ENCODE results near the gene NCBP2.
A peak's percentile ranks its signal among the peaks of the same experiment; 100 is the strongest.

NCBP2 gene

GRCh38 chr3:196976941-196977340 is 34.6 kb upstream of the NCBP2 start:
- in situ Hi-C loops (cut with MboI; ENCODE audit: low sequenced_read_pairs, unreplicated experiment): loop anchor here (10.0 to 25.0 kb wide), 2 partner anchors 132 to 535 kb away; no protein-coding TSS in a partner anchor
- no peak for TF ChIP-seq CTCF (IDR thresholded peaks at IDR 0.05; ENCODE audit: borderline replicate concordance, control extremely low read depth, extremely low read depth, insufficient read depth, missing control alignments)

DNA sequence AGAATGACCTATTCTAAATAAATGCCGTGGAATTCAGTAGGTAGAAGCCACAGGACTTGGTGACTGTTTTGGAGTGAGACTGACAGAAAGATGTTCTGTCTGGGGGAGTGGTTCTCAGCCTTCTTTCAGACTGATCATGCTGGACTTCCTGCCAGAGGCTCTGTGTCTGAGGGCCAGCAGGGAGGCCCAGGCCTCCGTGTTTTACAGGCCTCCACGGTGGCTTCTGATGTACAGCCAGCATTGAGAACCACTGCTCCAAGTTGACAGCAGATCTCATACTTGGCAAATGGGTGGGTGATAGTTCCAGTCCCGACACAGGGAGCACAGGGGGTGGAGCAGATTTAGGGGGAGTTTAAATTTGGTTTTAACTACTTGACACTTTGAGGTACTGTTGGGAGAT is 33.0 kb upstream of the NCBP2 start:
- no peak for DNase-seq (ENCODE audit: low spot score)
- TF ChIP-seq CTCF (IDR thresholded peaks at IDR 0.05; ENCODE audit: borderline replicate concordance, control extremely low read depth, extremely low read depth, insufficient read depth, missing control alignments): no peak
- in situ Hi-C loops (cut with MboI; ENCODE audit: low sequenced_read_pairs, unreplicated experiment): loop anchor here (10.0 to 25.0 kb wide), 2 partner anchors 131 to 537 kb away; no protein-coding TSS in a partner anchor

More at GRCh38 chr3:196976941-196977340, 34.6 kb upstream of the NCBP2 start:
- DNase-seq (ENCODE audit: low spot score): no peak

DNA sequence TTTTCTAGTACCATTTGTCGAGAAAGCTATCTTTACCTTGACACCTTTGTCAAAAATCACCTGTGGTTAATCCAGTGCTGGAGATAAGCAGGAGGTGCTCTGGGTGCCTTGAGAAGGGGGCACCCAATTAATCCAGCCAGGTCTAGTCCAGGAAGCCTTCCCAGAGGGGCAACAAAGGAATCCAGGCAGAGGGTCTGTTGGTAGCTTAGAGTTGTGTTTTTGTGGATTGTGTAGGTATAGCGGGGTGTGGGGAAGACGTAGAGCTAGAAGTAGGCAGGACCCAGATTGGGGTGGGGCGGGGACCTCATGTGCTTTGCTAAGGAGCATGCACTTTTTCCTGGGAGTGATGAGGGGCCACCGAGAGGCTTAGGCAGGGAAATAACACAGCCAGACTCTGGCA is 32.3 kb upstream of the NCBP2 start:
- no peak for DNase-seq (ENCODE audit: low spot score)
- TF ChIP-seq CTCF (IDR thresholded peaks at IDR 0.05; ENCODE audit: borderline replicate concordance, control extremely low read depth, extremely low read depth, insufficient read depth, missing control alignments): no peak
- in situ Hi-C loops (cut with MboI; ENCODE audit: low sequenced_read_pairs, unreplicated experiment): loop anchor here (10.0 to 25.0 kb wide), 2 partner anchors 130 to 538 kb away; no protein-coding TSS in a partner anchor

- in situ Hi-C loops (cut with MboI; ENCODE audit: low sequenced_read_pairs, unreplicated experiment): loop anchor here (10.0 kb wide), 1 partner anchor 126 kb away; no protein-coding TSS in a partner anchor
- no peak for DNase-seq (ENCODE audit: low spot score)
- TF ChIP-seq CTCF (IDR thresholded peaks at IDR 0.05; ENCODE audit: borderline replicate concordance, control extremely low read depth, extremely low read depth, insufficient read depth, missing control alignments): no peak
Observed at GRCh38 chr3:196971094-196971698, 28.9 kb upstream of the NCBP2 start.

DNA sequence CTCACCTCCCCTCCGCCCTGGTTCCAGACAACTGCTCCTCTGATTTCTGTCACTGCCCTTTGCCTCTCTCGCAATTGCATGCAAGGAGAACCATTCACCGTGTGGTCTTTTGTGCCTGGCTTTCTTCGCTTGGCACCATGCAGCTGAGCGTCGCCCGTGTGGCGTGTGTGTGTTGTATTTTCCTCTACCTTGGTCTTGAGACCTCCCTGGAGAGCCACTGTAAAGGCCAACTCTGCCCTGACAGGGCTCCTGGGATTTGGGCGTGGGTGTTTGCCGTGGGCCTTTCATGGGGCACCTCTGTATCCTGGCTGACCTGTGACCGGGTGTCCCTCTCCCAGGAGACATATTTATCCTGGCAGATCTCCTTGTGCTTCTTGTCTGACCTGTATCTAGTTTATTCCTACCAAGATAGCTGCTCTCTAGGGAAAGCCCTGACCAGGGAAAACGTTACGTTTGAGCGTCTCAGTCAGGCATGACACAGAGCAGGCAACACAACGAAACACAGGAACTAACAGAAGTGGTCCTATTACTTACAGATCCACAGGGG is 28.3 kb upstream of the NCBP2 start:
- no peak for TF ChIP-seq CTCF (IDR thresholded peaks at IDR 0.05; ENCODE audit: borderline replicate concordance, control extremely low read depth, extremely low read depth, insufficient read depth, missing control alignments)
- no peak for DNase-seq (ENCODE audit: low spot score)
- in situ Hi-C loops (cut with MboI; ENCODE audit: low sequenced_read_pairs, unreplicated experiment): loop anchor here (10.0 kb wide), 1 partner anchor 126 kb away; no protein-coding TSS in a partner anchor

DNA sequence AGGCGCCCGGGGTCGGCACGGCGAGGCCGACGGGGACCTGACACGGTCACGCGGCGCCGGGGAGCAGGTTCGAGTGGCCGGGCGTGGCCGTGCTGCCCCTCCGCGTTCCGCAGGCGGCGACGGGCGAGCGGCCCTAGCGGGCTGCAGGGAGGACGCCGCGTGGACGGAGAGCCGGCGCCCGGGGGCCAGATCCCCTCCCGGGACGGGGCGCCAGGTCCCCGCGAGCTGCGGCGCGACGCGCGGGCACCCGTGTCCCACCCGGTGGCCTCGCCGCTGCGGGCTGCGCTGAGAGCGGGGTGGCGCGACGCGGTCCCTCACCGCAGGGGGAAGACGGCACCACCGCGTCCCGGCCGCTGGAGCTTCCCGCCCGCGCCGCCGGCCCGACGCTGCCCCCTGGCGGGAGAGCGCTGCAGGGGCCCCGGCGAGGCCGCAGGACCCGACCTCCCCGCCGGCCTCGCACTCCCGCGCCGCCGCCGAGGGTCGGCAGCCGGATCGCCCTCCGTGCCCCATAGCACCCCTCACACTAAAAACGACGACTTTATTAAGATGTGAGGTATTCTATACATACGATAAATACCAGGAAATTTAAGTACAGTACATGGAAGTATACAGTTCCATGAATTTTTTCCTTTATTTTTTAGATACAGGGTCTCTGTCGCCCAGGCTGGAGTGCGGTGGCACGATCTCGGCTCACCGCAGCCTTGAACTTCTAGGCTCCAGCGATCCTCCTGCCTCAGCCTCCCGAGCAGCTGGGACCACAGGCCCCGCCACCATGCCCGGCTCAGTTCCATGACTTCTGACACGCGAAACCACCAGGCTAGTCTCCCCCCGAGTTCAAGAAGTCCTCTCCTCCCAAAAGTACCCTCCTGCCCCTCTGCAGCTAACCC is 27.6 kb upstream of the NCBP2 start:
- in situ Hi-C loops (cut with MboI; ENCODE audit: low sequenced_read_pairs, unreplicated experiment): loop anchor here (10.0 kb wide), 1 partner anchor 125 kb away; no protein-coding TSS in a partner anchor
- TF ChIP-seq CTCF (IDR thresholded peaks at IDR 0.05; ENCODE audit: borderline replicate concordance, control extremely low read depth, extremely low read depth, insufficient read depth, missing control alignments): peak; percentile 93

More for the DNA sequence above, 27.6 kb upstream of the NCBP2 start:
- DNase-seq (ENCODE audit: low spot score): peak; percentile 91
